ENCODE results near the gene CCDC169. TPM values are rescaled to one million over a fixed set of nuclear protein-coding genes. Genes with fewer than 3 reads are reported as not detected.

Gene CCDC169
- total and polyA plus RNA-seq, 2 of the 4 experiments (the other 2 are of a cell fraction) = 0.54 to 0.62 TPM

DNA sequence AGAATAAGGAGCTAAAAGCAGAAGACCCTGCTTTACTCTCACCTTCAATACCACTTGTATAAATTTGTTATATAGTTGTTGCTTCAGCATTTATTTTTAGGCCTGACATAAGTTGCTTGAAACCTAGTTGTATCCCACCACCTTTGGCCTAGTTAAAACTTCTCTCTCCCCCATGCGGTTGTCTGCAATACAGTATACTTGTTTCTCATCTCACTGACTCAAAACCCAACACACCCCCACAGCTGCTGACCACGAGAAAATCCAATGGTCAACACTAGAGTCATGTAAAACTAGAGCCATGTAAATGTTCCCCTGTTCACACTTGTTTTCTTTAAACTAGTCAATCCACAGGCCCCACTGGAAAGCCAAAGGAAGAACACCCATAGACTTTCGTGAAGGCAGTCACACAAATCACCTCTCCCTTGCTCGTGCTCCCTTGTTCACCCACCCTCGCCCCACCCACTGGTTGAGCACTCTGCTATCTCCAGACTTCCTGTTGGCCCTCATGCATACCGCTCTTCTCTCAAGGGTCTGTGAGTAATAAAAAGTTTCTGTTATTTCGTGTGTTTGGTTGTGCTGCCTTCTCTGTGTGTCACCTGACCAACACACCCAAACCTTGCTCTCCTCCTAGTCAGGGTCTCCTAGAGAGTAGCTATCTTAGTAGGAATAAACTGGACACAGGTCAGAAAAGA is 12.9 kb upstream of the CCDC169 start:
- no peak overlapping the region for H3K56ac ChIP-seq (ENCODE audit: extremely low read depth, insufficient read depth, low read length)
- no peak overlapping the region for H2BK20ac ChIP-seq (ENCODE audit: low read depth, low read length)
- no peak overlapping the region for H3K14ac ChIP-seq (replicated peaks; ENCODE audit: low read depth, low read length)
- H3K4ac ChIP-seq (ENCODE audit: low read depth, low read length) = no peak overlapping the region
- no peak overlapping the region for H4K5ac ChIP-seq (ENCODE audit: low read depth, low read length)
- H3K4me1 ChIP-seq (ENCODE audit: control insufficient read depth, insufficient read depth, low read length) = peaks cover 2% of the 10 kb centered on the region; the same call in 1 of the 2 replicates
- H2BK15ac ChIP-seq (ENCODE audit: low read depth, low read length) = no peak overlapping the region
- H3K79me1 ChIP-seq (ENCODE audit: low read depth in 1 of 2, low read length in 2 of 2) = peaks cover 11 to 18% of the 10 kb centered on the region in 2 experiments
- no peak overlapping the region for H3K23ac ChIP-seq (ENCODE audit: low read depth, low read length)
- peak; percentile 38 for DNase-seq
- H4K20me1 ChIP-seq (ENCODE audit: insufficient read depth, low read length) = no peaks in the 10 kb centered on the region
- no TSS peak for BruUV-seq (replicated peaks)
- no peak overlapping the region for H3K27ac ChIP-seq (ENCODE audit: insufficient read depth, low read length)
- no peak overlapping the region for H3K18ac ChIP-seq (ENCODE audit: low read depth, low read length)
- H3K36me3 ChIP-seq (ENCODE audit: control insufficient read depth, insufficient read depth, low read length) = peaks cover 26% of the 10 kb centered on the region
- POLR2A ChIA-PET (ENCODE audit: unreplicated experiment) = no interaction called here
- intact Hi-C loops (cut with micrococcal nuclease) (no loop called here), in situ Hi-C loops (cut with MboI; ENCODE audit: low sequenced_read_pairs) (no loop called here), dilution Hi-C loops (cut with HindIII; ENCODE audit: low sequenced_read_pairs, unreplicated experiment) (no loop called here)
- 100% methylated on average over 2 of the region's 7 CpGs; no CpG with 5 or more reads in 1 of the 2 experiments for WGBS, 2 experiments (ENCODE audit: extremely low coverage in 2 of 2, insufficient read length in 1 of 2)
- no peak overlapping the region for H2BK5ac ChIP-seq (ENCODE audit: low read depth, low read length, poor library complexity, severe bottlenecking)
- H3K4me2 ChIP-seq (ENCODE audit: low read depth, low read length) = no peak overlapping the region
- H2AK5ac ChIP-seq (ENCODE audit: low read depth, low read length) = no peak overlapping the region
- TF ChIP-seq CHD1 (IDR thresholded peaks at IDR 0.05; ENCODE audit: low read depth, low read length) (no peak), FOS (IDR thresholded peaks at IDR 0.05; ENCODE audit: low read depth, low read length) (no peak), NFE2L2 (IDR thresholded peaks at IDR 0.05; ENCODE audit: low read depth, low read length) (no peak), SMC3 (IDR thresholded peaks at IDR 0.05; ENCODE audit: low read depth, low read length) (no peak), RFX5 (IDR thresholded peaks at IDR 0.05; ENCODE audit: low read depth, low read length) (no peak), BHLHE40 (IDR thresholded peaks at IDR 0.05; ENCODE audit: low read depth, low read length) (no peak), RCOR1 (IDR thresholded peaks at IDR 0.05; ENCODE audit: insufficient replicate concordance, low read length) (no peak), MAFK (IDR thresholded peaks at IDR 0.05; ENCODE audit: low read depth, low read length) (no peak), RAD21 (IDR thresholded peaks at IDR 0.05; ENCODE audit: low read length) (no peak), MXI1 (IDR thresholded peaks at IDR 0.05; ENCODE audit: borderline replicate concordance, low read depth, low read length) (no peak), CEBPB (IDR thresholded peaks at IDR 0.05; ENCODE audit: low read depth, low read length) (no peak), MAZ (IDR thresholded peaks at IDR 0.05; ENCODE audit: borderline replicate concordance, low read depth, low read length) (no peak), POLR2A (IDR thresholded peaks at IDR 0.05; ENCODE audit: low read depth, low read length) (no peak)
- TF ChIP-seq, protein P1, sequence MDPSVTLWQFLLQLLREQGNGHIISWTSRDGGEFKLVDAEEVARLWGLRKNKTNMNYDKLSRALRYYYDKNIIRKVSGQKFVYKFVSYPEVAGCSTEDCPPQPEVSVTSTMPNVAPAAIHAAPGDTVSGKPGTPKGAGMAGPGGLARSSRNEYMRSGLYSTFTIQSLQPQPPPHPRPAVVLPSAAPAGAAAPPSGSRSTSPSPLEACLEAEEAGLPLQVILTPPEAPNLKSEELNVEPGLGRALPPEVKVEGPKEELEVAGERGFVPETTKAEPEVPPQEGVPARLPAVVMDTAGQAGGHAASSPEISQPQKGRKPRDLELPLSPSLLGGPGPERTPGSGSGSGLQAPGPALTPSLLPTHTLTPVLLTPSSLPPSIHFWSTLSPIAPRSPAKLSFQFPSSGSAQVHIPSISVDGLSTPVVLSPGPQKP (IDR thresholded peaks at IDR 0.05; ENCODE audit: borderline replicate concordance, low read depth, low read length) = no peak
- TF ChIP-seq, protein P2, sequence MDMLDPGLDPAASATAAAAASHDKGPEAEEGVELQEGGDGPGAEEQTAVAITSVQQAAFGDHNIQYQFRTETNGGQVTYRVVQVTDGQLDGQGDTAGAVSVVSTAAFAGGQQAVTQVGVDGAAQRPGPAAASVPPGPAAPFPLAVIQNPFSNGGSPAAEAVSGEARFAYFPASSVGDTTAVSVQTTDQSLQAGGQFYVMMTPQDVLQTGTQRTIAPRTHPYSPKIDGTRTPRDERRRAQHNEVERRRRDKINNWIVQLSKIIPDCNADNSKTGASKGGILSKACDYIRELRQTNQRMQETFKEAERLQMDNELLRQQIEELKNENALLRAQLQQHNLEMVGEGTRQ (IDR thresholded peaks at IDR 0.05; ENCODE audit: low read depth, low read length) = no peak
- TF ChIP-seq, protein P3, sequence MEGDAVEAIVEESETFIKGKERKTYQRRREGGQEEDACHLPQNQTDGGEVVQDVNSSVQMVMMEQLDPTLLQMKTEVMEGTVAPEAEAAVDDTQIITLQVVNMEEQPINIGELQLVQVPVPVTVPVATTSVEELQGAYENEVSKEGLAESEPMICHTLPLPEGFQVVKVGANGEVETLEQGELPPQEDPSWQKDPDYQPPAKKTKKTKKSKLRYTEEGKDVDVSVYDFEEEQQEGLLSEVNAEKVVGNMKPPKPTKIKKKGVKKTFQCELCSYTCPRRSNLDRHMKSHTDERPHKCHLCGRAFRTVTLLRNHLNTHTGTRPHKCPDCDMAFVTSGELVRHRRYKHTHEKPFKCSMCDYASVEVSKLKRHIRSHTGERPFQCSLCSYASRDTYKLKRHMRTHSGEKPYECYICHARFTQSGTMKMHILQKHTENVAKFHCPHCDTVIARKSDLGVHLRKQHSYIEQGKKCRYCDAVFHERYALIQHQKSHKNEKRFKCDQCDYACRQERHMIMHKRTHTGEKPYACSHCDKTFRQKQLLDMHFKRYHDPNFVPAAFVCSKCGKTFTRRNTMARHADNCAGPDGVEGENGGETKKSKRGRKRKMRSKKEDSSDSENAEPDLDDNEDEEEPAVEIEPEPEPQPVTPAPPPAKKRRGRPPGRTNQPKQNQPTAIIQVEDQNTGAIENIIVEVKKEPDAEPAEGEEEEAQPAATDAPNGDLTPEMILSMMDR (conservative IDR thresholded peaks at IDR 0.05; ENCODE audit: low read depth, low read length) = no peak
- no peak overlapping the region for H4K91ac ChIP-seq (ENCODE audit: insufficient read depth, low read depth, low read length)
- no peak overlapping the region for H4K8ac ChIP-seq (ENCODE audit: low read depth in 2 of 2, low read length in 2 of 2)
- H3K4me3 ChIP-seq (ENCODE audit: insufficient read depth, low read depth, low read length) = no peak overlapping the region
- CTCF ChIA-PET = no interaction called here
- no peak overlapping the region for H3K9ac ChIP-seq (ENCODE audit: low read depth, low read length)
- no peaks in the 10 kb centered on the region for H3K9me3 ChIP-seq (ENCODE audit: control insufficient read depth, insufficient read depth, low read length)
- no peak for ATAC-seq (ENCODE audit: low read depth)
- H2AK9ac ChIP-seq (replicated peaks; ENCODE audit: low read depth, low read length, poor library complexity) = no peak overlapping the region
- no peak overlapping the region for H2AFZ ChIP-seq (replicated peaks; ENCODE audit: low read length, poor library complexity)
- no peaks in the 10 kb centered on the region for H3K27me3 ChIP-seq (ENCODE audit: control insufficient read depth, insufficient read depth, low read length)
- 0 out of 2 replicates have a peak, but pooled peaks cover 3% of the 10 kb centered on the region for H3K9me1 ChIP-seq (ENCODE audit: insufficient read depth, low read length)
- H2BK120ac ChIP-seq (ENCODE audit: low read depth, low read length) = no peak overlapping the region

Data from IMR-90 (cell line).